ENCODE results near the gene HJV.

DNA sequence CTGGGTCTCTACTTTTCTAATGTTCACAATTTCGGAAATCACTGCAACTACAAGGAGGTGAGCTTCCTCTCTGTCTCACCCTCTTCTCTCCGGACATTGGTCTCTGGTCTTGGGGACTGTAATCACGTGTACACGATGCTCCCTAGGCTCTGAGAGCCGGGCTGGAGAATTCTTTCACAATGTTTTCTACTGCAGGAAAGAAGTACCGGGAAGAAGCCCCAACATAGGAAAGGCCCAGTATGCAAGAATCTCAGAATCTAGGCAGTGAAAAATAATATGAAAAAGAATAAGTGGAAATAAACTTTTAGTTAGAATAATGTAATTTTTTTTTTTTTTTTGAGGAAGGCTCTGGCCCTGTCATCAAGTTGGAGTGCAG lies 13.5 kb upstream of the HJV start:
- TF ChIP-seq CTCF (IDR thresholded peaks at IDR 0.05; ENCODE audit: insufficient read depth, low read length) (no peak), SPI1 (IDR thresholded peaks at IDR 0.05; ENCODE audit: borderline replicate concordance, low read depth) (no peak), POLR2AphosphoS5 (IDR thresholded peaks at IDR 0.05; ENCODE audit: low read depth) (no peak), GABPA (IDR thresholded peaks at IDR 0.05; ENCODE audit: low read depth) (no peak)
- TF ChIP-seq, protein P1, sequence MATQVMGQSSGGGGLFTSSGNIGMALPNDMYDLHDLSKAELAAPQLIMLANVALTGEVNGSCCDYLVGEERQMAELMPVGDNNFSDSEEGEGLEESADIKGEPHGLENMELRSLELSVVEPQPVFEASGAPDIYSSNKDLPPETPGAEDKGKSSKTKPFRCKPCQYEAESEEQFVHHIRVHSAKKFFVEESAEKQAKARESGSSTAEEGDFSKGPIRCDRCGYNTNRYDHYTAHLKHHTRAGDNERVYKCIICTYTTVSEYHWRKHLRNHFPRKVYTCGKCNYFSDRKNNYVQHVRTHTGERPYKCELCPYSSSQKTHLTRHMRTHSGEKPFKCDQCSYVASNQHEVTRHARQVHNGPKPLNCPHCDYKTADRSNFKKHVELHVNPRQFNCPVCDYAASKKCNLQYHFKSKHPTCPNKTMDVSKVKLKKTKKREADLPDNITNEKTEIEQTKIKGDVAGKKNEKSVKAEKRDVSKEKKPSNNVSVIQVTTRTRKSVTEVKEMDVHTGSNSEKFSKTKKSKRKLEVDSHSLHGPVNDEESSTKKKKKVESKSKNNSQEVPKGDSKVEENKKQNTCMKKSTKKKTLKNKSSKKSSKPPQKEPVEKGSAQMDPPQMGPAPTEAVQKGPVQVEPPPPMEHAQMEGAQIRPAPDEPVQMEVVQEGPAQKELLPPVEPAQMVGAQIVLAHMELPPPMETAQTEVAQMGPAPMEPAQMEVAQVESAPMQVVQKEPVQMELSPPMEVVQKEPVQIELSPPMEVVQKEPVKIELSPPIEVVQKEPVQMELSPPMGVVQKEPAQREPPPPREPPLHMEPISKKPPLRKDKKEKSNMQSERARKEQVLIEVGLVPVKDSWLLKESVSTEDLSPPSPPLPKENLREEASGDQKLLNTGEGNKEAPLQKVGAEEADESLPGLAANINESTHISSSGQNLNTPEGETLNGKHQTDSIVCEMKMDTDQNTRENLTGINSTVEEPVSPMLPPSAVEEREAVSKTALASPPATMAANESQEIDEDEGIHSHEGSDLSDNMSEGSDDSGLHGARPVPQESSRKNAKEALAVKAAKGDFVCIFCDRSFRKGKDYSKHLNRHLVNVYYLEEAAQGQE (IDR thresholded peaks at IDR 0.05; ENCODE audit: insufficient replicate concordance, low read depth): no peak

Measured in HL-60 (cell line).